Thyroid gland (tissue), 4 donors: ENCODE results near the gene C11orf71. TPM values are rescaled to one million over a fixed set of nuclear protein-coding genes. Genes with fewer than 3 reads are reported as not detected.

ENCODE experiments used
- DNase-seq, 2 donors: peaks; one replicate each; pipeline ENCODE4 v3.0.0-alpha.2; 2019
- H3K27ac ChIP-seq, 3 donors: fragments of 200-600 bp; sonication (generic); 1 replicate in 2 of 3; 2 replicates in 1 of 3; pipeline ENCODE4 v1.5.1; 2016 to 2019; ENCODE audit warnings: mild to moderate bottlenecking in 1 of 3, moderate library complexity in 1 of 3
- H3K27me3 ChIP-seq: fragments of 200-600 bp; sonication (generic); one replicate; pipeline ENCODE4 v1.5.1; 2019
- H3K36me3 ChIP-seq, 2 donors: fragments of 200-600 bp; sonication (generic); one replicate each; pipeline ENCODE4 v1.5.1; 2016 to 2019
- H3K4me1 ChIP-seq, 2 donors: fragments of 200-600 bp; sonication (generic); one replicate each; pipeline ENCODE4 v1.5.1; 2017 to 2019
- H3K4me3 ChIP-seq, 3 donors: fragments of 200-600 bp; sonication (generic); replicated peaks in 1 of 3; 1 replicate in 2 of 3; 2 replicates in 1 of 3; pipeline ENCODE4 v1.5.1; 2016; ENCODE audit warnings: mild to moderate bottlenecking in 1 of 3
- H3K9me3 ChIP-seq: fragments of 200-600 bp; sonication (generic); one replicate; pipeline ENCODE4 v1.5.1; 2017
- POLR2A ChIP-seq, 2 donors: fragments of 450-650 bp; IDR thresholded peaks; one replicate each; pipeline ENCODE4 v1.6.1; 2017; ENCODE audit warnings: antibody characterized with exemption in 2 of 2, mild to moderate bottlenecking in 2 of 2, moderate library complexity in 1 of 2
- WGBS, 2 donors: methylation state at CpG; one replicate each; pipeline ENCODE4 v1.1.5; 2017; 5-methylcytosine and 5-hydroxymethylcytosine counted together
- intact Hi-C: fragments of 100-400 bp; cut with DNase I; formaldehyde crosslinking; loops from one replicate; pipeline ENCODE4 v1.15.1; 2023
- total RNA-seq, 4 donors: library from RNA; depleted of rRNA; stranded (reverse); fragments of >200 nt; gene quantifications; one replicate each; pipeline ENCODE4 v1.2.3, GENCODE V29; 2016
- TF ChIP-seq, protein P1 (sequence below), 6 experiments: fragments of 200-600 bp in 3 of 6; fragments of 450-650 bp in 3 of 6; sonication (generic) in 3 of 6; IDR thresholded peaks; one replicate each; pipeline ENCODE4 v1.5.1; 2016 to 2019; ENCODE audit warnings: antibody characterized with exemption in 6 of 6, mild to moderate bottlenecking in 2 of 6, inconsistent platforms in 1 of 6, moderate library complexity in 1 of 6

Gene C11orf71
- total RNA-seq, 4 donors from 2014 or later = 13.6 to 19.7 (median 16.2) TPM

DNA sequence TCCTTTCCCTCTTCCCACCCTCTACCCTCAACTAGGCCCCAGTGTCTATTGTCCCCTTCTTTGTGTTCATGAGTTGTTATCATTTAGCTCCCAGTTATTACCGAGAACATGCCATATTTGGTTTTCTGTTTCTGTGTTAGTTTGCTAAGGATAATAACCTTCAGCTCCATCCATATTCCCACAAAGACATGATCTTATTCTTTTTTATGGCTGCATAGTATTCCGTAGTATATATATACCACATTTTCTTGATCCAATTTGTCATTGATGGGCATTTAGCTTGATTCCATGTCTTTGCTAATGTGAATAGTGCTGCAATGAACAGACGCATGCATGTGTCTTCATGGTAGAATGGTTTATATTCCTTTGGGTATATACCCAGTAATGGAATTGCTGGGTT lies 17.8 kb downstream of the C11orf71 start:
- no peak overlapping the region for H3K4me3 ChIP-seq
- 82 to 87% methylated on average over 3 of the region's 3 CpGs for WGBS, 2 donors
- no peak overlapping the region for H3K27ac ChIP-seq
- no peaks in the 10 kb centered on the region for H3K36me3 ChIP-seq
- intact Hi-C loops = no loop called here
- no peaks in the 10 kb centered on the region for H3K27me3 ChIP-seq
- H3K9me3 ChIP-seq = no peaks in the 10 kb centered on the region
- no peak for DNase-seq
- H3K4me1 ChIP-seq = no peaks in the 10 kb centered on the region
- TF ChIP-seq POLR2A (IDR thresholded peaks at IDR 0.05) = no peak
- TF ChIP-seq, protein P1, sequence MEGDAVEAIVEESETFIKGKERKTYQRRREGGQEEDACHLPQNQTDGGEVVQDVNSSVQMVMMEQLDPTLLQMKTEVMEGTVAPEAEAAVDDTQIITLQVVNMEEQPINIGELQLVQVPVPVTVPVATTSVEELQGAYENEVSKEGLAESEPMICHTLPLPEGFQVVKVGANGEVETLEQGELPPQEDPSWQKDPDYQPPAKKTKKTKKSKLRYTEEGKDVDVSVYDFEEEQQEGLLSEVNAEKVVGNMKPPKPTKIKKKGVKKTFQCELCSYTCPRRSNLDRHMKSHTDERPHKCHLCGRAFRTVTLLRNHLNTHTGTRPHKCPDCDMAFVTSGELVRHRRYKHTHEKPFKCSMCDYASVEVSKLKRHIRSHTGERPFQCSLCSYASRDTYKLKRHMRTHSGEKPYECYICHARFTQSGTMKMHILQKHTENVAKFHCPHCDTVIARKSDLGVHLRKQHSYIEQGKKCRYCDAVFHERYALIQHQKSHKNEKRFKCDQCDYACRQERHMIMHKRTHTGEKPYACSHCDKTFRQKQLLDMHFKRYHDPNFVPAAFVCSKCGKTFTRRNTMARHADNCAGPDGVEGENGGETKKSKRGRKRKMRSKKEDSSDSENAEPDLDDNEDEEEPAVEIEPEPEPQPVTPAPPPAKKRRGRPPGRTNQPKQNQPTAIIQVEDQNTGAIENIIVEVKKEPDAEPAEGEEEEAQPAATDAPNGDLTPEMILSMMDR (IDR thresholded peaks at IDR 0.05) = no peak

DNA sequence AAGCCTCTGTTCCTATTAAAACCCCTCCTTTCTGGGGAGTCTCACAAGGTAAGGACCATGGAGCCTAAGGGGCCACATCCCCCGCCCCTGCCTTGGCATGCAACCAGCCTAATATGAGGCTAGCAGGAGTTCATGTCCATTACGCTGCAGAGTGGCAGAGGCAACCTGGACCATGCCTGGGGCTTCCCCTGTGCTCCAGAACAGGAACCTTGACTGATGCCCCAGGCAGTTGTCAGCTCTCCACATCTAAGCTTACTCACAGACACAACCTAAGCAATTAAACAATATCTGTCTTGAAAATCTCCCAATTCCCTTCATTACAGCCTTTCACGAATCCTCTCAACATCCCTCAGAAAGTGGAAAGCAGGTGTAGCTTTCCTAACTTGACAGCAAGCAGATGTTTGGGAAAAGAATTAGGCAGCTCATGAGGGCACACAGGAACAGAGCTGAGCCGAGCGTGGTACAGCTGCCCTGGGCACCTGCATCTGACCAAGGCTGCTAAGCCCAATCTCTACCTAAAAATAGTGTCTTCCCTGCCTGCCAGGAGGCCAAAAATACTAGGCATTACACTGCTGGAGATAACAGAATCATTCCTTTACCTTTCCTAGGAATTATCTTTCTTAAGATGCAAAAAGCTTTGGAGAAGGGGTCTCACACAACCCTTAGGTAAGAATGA lies 20.8 kb downstream of the C11orf71 start:
- intact Hi-C loops = no loop called here
- H3K4me1 ChIP-seq = no peaks in the 10 kb centered on the region
- H3K4me3 ChIP-seq = no peak overlapping the region
- H3K27me3 ChIP-seq = no peaks in the 10 kb centered on the region
- 79 to 87% methylated on average over 5 of the region's 5 CpGs for WGBS, 2 donors
- H3K9me3 ChIP-seq = no peaks in the 10 kb centered on the region
- TF ChIP-seq, protein P1 (IDR thresholded peaks at IDR 0.05) = no peak
- TF ChIP-seq POLR2A (IDR thresholded peaks at IDR 0.05) = no peak
- no peak overlapping the region for H3K27ac ChIP-seq
- no peak for DNase-seq
- no peaks in the 10 kb centered on the region for H3K36me3 ChIP-seq

DNA sequence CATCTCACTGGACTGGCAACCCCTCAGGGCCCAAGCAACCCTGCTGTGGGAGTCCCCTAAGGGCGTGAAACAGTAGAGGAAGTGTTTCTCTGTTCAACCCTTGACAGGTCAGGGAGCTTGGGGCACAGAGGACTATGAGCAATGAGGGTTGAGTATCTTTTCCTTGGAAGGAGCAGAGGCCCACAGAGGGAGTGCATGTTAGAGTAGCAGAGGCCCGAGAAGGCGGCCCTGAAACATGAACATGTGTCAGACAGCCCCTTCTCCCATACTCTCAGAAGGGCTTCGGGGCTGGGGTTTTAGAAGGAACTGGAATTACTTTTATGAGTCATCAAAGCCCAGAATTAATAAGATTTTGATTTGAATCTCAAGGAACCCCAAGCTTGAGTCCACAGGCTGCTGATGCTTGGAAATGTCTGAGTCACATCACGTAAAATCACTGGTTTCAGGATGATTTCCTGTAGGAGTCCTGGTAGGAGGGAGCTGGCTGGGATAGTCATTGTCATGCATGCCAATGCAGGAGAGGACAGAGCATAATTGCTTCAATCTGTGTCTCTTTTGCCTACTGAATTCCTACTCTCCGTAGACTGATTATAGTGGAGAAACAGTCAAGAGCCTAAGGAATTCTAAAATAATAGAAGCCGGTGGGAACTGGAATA lies 22.6 kb downstream of the C11orf71 start:
- TF ChIP-seq, protein P1 (IDR thresholded peaks at IDR 0.05) = no peak
- TF ChIP-seq POLR2A (IDR thresholded peaks at IDR 0.05) = no peak

DNA sequence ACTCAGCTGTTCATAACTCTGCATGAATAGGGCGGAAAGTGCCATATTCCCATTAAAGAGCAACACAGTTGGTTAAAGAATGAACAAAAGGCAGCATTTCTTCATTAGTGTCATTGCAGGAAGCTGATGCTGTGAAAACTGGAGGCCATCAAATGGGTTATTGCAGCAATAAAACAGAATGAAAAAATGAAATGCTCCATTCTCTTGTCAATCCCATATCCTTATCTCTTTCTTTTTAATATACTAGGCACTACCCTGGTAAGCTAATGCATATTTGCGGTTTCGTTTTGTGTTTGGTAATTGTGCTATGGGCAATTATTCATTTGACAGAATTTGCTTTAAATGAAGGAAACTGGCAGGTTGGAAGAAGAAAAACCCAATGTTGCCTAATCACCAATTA lies 25.3 kb downstream of the C11orf71 start:
- TF ChIP-seq, protein P1 (IDR thresholded peaks at IDR 0.05) = no peak
- no peak for TF ChIP-seq POLR2A (IDR thresholded peaks at IDR 0.05)
- Histone ChIP-seq H3K9me3 (no peaks in the 10 kb centered on the region), H3K27ac (no peak overlapping the region), H3K4me1 (no peaks in the 10 kb centered on the region), H3K4me3 (no peak overlapping the region), H3K27me3 (no peaks in the 10 kb centered on the region), H3K36me3 (no peaks in the 10 kb centered on the region)
- intact Hi-C loops = no loop called here
- 92 to 93% methylated on average over 3 of the region's 3 CpGs for WGBS, 2 donors
- no peak for DNase-seq

More for the DNA sequence above, 22.6 kb downstream of the C11orf71 start:
- H3K27ac ChIP-seq = no peak overlapping the region
- no peaks in the 10 kb centered on the region for H3K27me3 ChIP-seq
- H3K4me3 ChIP-seq = no peak overlapping the region
- no peaks in the 10 kb centered on the region for H3K4me1 ChIP-seq
- H3K36me3 ChIP-seq = no peaks in the 10 kb centered on the region
- H3K9me3 ChIP-seq = no peaks in the 10 kb centered on the region
- no peak for DNase-seq
- intact Hi-C loops = no loop called here
- WGBS, 2 donors = 75 to 81% methylated on average over 7 of the region's 7 CpGs
